ENCODE results near the gene LSM14A.

DNA sequence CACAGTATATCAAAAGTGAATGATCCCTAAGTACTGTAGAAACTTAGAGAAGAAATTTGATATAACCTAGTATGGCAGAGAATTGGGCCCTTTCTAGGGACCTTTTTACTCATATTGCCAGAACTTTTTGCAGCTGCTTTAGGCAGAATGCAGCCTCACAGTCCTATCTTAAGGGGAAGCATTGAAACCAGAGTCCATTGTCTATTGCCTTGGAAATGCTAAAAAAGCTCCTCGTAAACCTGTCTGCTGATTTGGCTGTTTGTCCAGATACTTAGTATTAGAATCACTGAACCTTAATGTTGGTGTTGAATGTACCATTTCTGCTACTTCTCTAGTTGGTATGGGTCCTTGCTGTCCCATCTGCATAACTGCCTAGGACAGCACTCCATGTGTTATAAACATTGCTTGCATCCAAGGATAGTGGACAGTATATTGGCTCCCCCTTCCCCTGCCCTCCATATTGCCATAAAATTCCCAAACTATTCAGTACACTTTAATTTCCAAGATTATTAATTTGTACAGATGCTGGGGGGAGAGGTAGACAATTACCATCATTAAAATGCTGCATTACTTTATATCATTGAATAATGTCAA is 36.1 kb downstream of the LSM14A start:
- TF ChIP-seq, protein P1, sequence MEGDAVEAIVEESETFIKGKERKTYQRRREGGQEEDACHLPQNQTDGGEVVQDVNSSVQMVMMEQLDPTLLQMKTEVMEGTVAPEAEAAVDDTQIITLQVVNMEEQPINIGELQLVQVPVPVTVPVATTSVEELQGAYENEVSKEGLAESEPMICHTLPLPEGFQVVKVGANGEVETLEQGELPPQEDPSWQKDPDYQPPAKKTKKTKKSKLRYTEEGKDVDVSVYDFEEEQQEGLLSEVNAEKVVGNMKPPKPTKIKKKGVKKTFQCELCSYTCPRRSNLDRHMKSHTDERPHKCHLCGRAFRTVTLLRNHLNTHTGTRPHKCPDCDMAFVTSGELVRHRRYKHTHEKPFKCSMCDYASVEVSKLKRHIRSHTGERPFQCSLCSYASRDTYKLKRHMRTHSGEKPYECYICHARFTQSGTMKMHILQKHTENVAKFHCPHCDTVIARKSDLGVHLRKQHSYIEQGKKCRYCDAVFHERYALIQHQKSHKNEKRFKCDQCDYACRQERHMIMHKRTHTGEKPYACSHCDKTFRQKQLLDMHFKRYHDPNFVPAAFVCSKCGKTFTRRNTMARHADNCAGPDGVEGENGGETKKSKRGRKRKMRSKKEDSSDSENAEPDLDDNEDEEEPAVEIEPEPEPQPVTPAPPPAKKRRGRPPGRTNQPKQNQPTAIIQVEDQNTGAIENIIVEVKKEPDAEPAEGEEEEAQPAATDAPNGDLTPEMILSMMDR (IDR thresholded peaks at IDR 0.05), result no peak
- no peak for TF ChIP-seq POLR2A (IDR thresholded peaks at IDR 0.05)

Measured in Peyer's patch (tissue), 4 donors.